ENCODE measurements around the gene CELF6. TPM values are rescaled to one million over a fixed set of nuclear protein-coding genes. Genes with fewer than 3 reads are reported as not detected.
"Not testable (repeated sequence)": the region's sequence is repeated elsewhere in the genome, so short reads cannot be mapped to it uniquely, and the experiment has no call there.

Gene CELF6
- total RNA-seq, 4 donors from 2014 or later, result 0.42 to 5.4 (median 2.9) TPM

GRCh38 chr15:72276326-72276700, 43.6 kb downstream of the CELF6 start:
- H3K4me3 ChIP-seq, result no peak overlapping the region
- H3K27me3 ChIP-seq, result no peaks in the 10 kb centered on the region
- no peaks in the 10 kb centered on the region for H3K9me3 ChIP-seq
- no peak for TF ChIP-seq CTCF (IDR thresholded peaks at IDR 0.05)
- TF ChIP-seq POLR2AphosphoS5 (IDR thresholded peaks at IDR 0.05), result no peak
- no peak for TF ChIP-seq EP300 (IDR thresholded peaks at IDR 0.05)
- TF ChIP-seq POLR2A (IDR thresholded peaks at IDR 0.05), result no peak
- ATAC-seq, result no peak
- no peak overlapping the region for H3K27ac ChIP-seq
- no peaks in the 10 kb centered on the region for H3K36me3 ChIP-seq
- H3K4me1 ChIP-seq, result peaks cover 0 to 14% (median 3%) of the 10 kb centered on the region in 3 donors

- H3K36me3 ChIP-seq, H3K4me3 ChIP-seq, H3K27me3 ChIP-seq, H3K9me3 ChIP-seq, ATAC-seq, H3K27ac ChIP-seq: not testable (repeated sequence)
- H3K4me1 ChIP-seq, result peaks cover 0 to 20% (median 4%) of the 10 kb centered on the region in 3 donors
Measured at GRCh38 chr15:72275635-72276325, 44.2 kb downstream of the CELF6 start.

DNA sequence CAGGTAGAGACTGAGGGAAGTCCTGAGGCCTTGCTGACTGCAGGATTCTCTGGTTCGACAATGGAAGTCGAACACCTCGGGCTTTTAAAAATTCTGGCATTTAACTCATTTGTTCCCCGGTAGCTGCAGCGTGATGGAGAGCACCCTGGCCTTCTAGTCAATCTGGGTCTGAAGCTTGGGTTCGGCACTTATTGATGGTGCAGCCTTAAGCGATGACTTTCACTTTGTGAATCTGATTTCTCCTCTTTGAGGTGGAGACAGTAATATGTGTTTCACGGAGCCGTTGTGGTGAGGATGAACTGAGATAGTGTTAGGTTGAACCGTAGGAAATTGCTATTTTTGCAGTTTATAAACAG, 47.0 kb downstream of the CELF6 start:
- TF ChIP-seq POLR2A (IDR thresholded peaks at IDR 0.05), result no peak
- no peak for TF ChIP-seq CTCF (IDR thresholded peaks at IDR 0.05)
- TF ChIP-seq POLR2AphosphoS5 (IDR thresholded peaks at IDR 0.05), result no peak
- no peak for TF ChIP-seq EP300 (IDR thresholded peaks at IDR 0.05)
- WGBS, 2 donors (ENCODE audit: low coverage in 1 of 2), result 34 to 58% methylated on average over 7 of the region's 10 CpGs
- Histone ChIP-seq H3K27me3 (no peaks in the 10 kb centered on the region), H3K4me3 (peak overlapping the region; percentile 39 to 80), H3K27ac (peak overlapping the region; percentile 26 to 94 (median 92)), H3K9me3 (no peaks in the 10 kb centered on the region), H3K4me1 (peaks cover 0 to 36% (median 4%) of the 10 kb centered on the region in 3 donors), H3K36me3 (peaks cover 0 to 20% of the 10 kb centered on the region in 2 donors)
- no peak for ATAC-seq

GRCh38 chr15:72272213-72272996, 47.6 kb downstream of the CELF6 start, which contains the start of gene PARP6:
Gene PARP6 (minus strand): TSS chr15:72272554. CDS start chr15:72267477, 5,077 bp downstream.
- Histone ChIP-seq H3K4me3 (peak within 1 kb of the TSS; percentile 75 to 80), H3K9me3 (no peaks in the 10 kb centered on the region), H3K27ac (peak within 1 kb of the TSS; percentile 81 to 94 (median 92)), H3K36me3 (peaks cover 0 to 25% of the 10 kb centered on the region in 2 donors), H3K27me3 (no peaks in the 10 kb centered on the region), H3K4me1 (peaks cover 0 to 36% (median 4%) of the 10 kb centered on the region in 3 donors)
- ATAC-seq, result peak; percentile 99
- 0% methylated on average over 1 to 5 of the region's 82 CpGs for WGBS, 2 donors (ENCODE audit: low coverage in 1 of 2)
- peak; percentile 63 to 88 for TF ChIP-seq POLR2A (IDR thresholded peaks at IDR 0.05)
- peak; percentile 46 for TF ChIP-seq POLR2AphosphoS5 (IDR thresholded peaks at IDR 0.05)
- peak; percentile 26 to 86 (median 70) for TF ChIP-seq CTCF (IDR thresholded peaks at IDR 0.05)
- no peak for TF ChIP-seq EP300 (IDR thresholded peaks at IDR 0.05)

- TF ChIP-seq EP300 (IDR thresholded peaks at IDR 0.05), result no peak
- no peak for TF ChIP-seq POLR2A (IDR thresholded peaks at IDR 0.05)
- TF ChIP-seq POLR2AphosphoS5 (IDR thresholded peaks at IDR 0.05), result no peak
- TF ChIP-seq CTCF (IDR thresholded peaks at IDR 0.05), result no peak
Measured at GRCh38 chr15:72271895-72272212, 48.1 kb downstream of the CELF6 start.

More at GRCh38 chr15:72271895-72272212, 48.1 kb downstream of the CELF6 start:
- no peak for ATAC-seq
- Histone ChIP-seq H3K4me1 (peaks cover 0 to 36% (median 4%) of the 10 kb centered on the region in 3 donors), H3K4me3 (peak overlapping the region; percentile 75 to 80), H3K36me3 (peaks cover 4 to 31% of the 10 kb centered on the region in 2 donors), H3K9me3 (no peaks in the 10 kb centered on the region), H3K27ac (peak overlapping the region; percentile 81 to 94 (median 92)), H3K27me3 (no peaks in the 10 kb centered on the region)
- 0% methylated on average over 2 to 3 of the region's 13 CpGs for WGBS, 2 donors (ENCODE audit: low coverage in 1 of 2)

Data from gastroesophageal sphincter (tissue), 4 donors.